K562 (cell line): ENCODE data around the gene PTPRU. TPM values are rescaled to one million over a fixed set of nuclear protein-coding genes. Genes with fewer than 3 reads are reported as not detected.
A peak's percentile ranks its signal among the peaks of the same experiment; 100 is the strongest.

ENCODE experiments used
- ATAC-seq: fragments of 200-7000 bp; cut with Tn5 transposase; 3 replicates; pipeline ENCODE4 v1.9.1; 2020; ENCODE audit warnings: moderate library complexity
- BruUV-seq: library from RNA; stranded (reverse); fragments of 400-500 nt; replicated peaks from 2 replicates; lab custom pipeline; 2021; lab: Mats Ljungman, UMichigan
- CTCF ChIA-PET: fragments of 300-600 bp; formaldehyde crosslinking; extraction: SDS; loops from one replicate; lab custom pipeline; 2021; ENCODE audit warnings: low intra/inter-chr PET ratio; lab: Yijun Ruan, JAX
- POLR2A ChIA-PET: fragments of 300-600, 350-650 bp; sonication (Branson Sonifier 250); formaldehyde crosslinking; extraction: SDS; loops from one replicate; lab custom pipeline; 2021; ENCODE audit warnings: antibody characterized with exemption, inconsistent platforms; lab: Yijun Ruan, JAX
- DNase-seq, 4 experiments: peaks; one replicate each; pipeline versions ENCODE4 v3.0.0 to v3.0.0-alpha.2; 2011 to 2018; ENCODE audit warnings: low spot score in 3 of 4, mixed read lengths in 3 of 4; ENCODE audit errors: extremely low read depth in 1 of 4
- FAIRE-seq: peaks from 2 replicates; lab custom pipeline; 2011; peaks lifted over from hg19 to GRCh38; lab: Jason Lieb, UNC
- H2AFZ ChIP-seq: 2 replicates; pipeline ENCODE4 v1.6.0; 2011; ENCODE audit warnings: low read depth, low read length, control low read depth, inconsistent platforms
- H3K27ac ChIP-seq: fragments of 200-600 bp; 3 replicates; pipeline ENCODE4 v1.8.0; 2011; ENCODE audit warnings: low read depth, mild to moderate bottlenecking, control low read depth, inconsistent platforms, low read length, moderate library complexity, mixed read lengths; ENCODE audit errors: extremely low read depth
- H3K27me3 ChIP-seq, 2 experiments: fragments of 300-600 bp in 1 of 2; 2 replicates in 1 of 2; 3 replicates in 1 of 2; pipeline versions ENCODE4 v1.6.0 to v1.8.0; 2011; ENCODE audit warnings: inconsistent platforms in 2 of 2, low read length in 2 of 2, mild to moderate bottlenecking in 1 of 2, mixed read lengths in 1 of 2, moderate library complexity in 1 of 2; ENCODE audit not compliant: control insufficient read depth in 2 of 2, insufficient read depth in 2 of 2
- H3K36me3 ChIP-seq: fragments of 300-600 bp; 3 replicates; pipeline ENCODE4 v1.8.0; 2011; ENCODE audit warnings: mild to moderate bottlenecking, low read length, inconsistent platforms; ENCODE audit not compliant: control insufficient read depth, insufficient read depth
- H3K4me1 ChIP-seq, 2 experiments: fragments of 200-600 bp in 1 of 2; replicated peaks in 1 of 2; 2 replicates in 1 of 2; 3 replicates in 1 of 2; pipeline versions ENCODE4 v1.5.1 to v1.8.0; 2011; ENCODE audit warnings: inconsistent platforms in 2 of 2, low read length in 2 of 2, mild to moderate bottlenecking in 1 of 2, mixed read lengths in 1 of 2, moderate library complexity in 1 of 2; ENCODE audit not compliant: control insufficient read depth in 2 of 2, insufficient read depth in 2 of 2
- H3K4me2 ChIP-seq: 2 replicates; pipeline ENCODE4 v1.6.1; 2011; ENCODE audit warnings: low read length, control low read depth, inconsistent platforms, mixed read lengths; ENCODE audit not compliant: insufficient read depth
- H3K4me3 ChIP-seq: fragments of 200-600 bp; sonication (generic), shearing (Covaris generic); 2 replicates; pipeline ENCODE4 v1.5.1; 2016; ENCODE audit warnings: control low read depth, inconsistent platforms
- H3K79me2 ChIP-seq: fragments of 200-600 bp; 3 replicates; pipeline ENCODE4 v1.8.0; 2011; ENCODE audit warnings: low read length, inconsistent platforms; ENCODE audit not compliant: control insufficient read depth, insufficient read depth
- H3K9ac ChIP-seq, 2 experiments: 2 replicates each; pipeline versions ENCODE4 v1.6.0 to v1.6.1; 2011; ENCODE audit warnings: low read depth in 2 of 2, low read length in 2 of 2, control low read depth in 1 of 2, inconsistent platforms in 1 of 2, mild to moderate bottlenecking in 1 of 2, mixed read lengths in 1 of 2; ENCODE audit not compliant: insufficient read depth in 1 of 2
- H3K9me1 ChIP-seq: one replicate; pipeline ENCODE4 v1.6.0; 2011; ENCODE audit warnings: inconsistent platforms, mild to moderate bottlenecking, low read length, moderate library complexity; ENCODE audit not compliant: control insufficient read depth, insufficient read depth
- H3K9me3 ChIP-seq: replicated peaks from 2 replicates; pipeline ENCODE4 v1.5.1; 2011; ENCODE audit warnings: low read depth, low read length, inconsistent platforms; ENCODE audit not compliant: control insufficient read depth, insufficient read depth
- H4K20me1 ChIP-seq: replicated peaks from 2 replicates; pipeline ENCODE4 v1.6.1; 2011; ENCODE audit warnings: low read length, inconsistent platforms, mixed read lengths; ENCODE audit not compliant: control insufficient read depth, insufficient read depth
- ATF7 ChIP-seq: fragments of 450-650 bp; IDR thresholded peaks from 2 replicates; pipeline ENCODE4 v1.7.1; 2014; ENCODE audit warnings: mild to moderate bottlenecking, moderate library complexity
- DPF2 ChIP-seq: fragments of 450-650 bp; IDR thresholded peaks from 2 replicates; pipeline ENCODE4 v1.6.1; 2016
- EGR1 ChIP-seq: fragments of 450-650 bp; conservative IDR thresholded peaks from 2 replicates; pipeline ENCODE4 v1.6.1; 2017; ENCODE audit warnings: mild to moderate bottlenecking
- HDGF ChIP-seq: fragments of 450-650 bp; IDR thresholded peaks from 2 replicates; pipeline ENCODE4 v1.6.1; 2016
- JUND ChIP-seq, 2 experiments: IDR thresholded peaks; 2 replicates in 1 of 2; 3 replicates in 1 of 2; pipeline ENCODE4 v1.6.1; 2011; ENCODE audit warnings: borderline replicate concordance in 2 of 2, low read depth in 2 of 2, low read length in 2 of 2, improper control_type of control experiment in 1 of 2, missing biosample characterization in 1 of 2, missing genetic modification characterization in 1 of 2, missing genetic modification reagents in 1 of 2
- PCBP2 ChIP-seq: fragments of 200-400 bp; formaldehyde crosslinking; IDR thresholded peaks from 2 replicates; pipeline ENCODE4 v1.6.1; 2018; ENCODE audit warnings: low read length, low read depth, mild to moderate bottlenecking, moderate library complexity; ENCODE audit not compliant: poor library complexity, severe bottlenecking
- POLR3A ChIP-seq: IDR thresholded peaks from 2 replicates; pipeline ENCODE4 v1.6.1; 2011; ENCODE audit warnings: borderline replicate concordance, mild to moderate bottlenecking, moderate library complexity; ENCODE audit not compliant: insufficient read length, insufficient read depth; ENCODE audit errors: extremely low read depth
- PRPF4 ChIP-seq: fragments of 200-400 bp; formaldehyde crosslinking; IDR thresholded peaks from one replicate; pipeline ENCODE4 v1.6.1; 2017; ENCODE audit warnings: low read length, low read depth, mild to moderate bottlenecking; ENCODE audit not compliant: insufficient read depth, poor library complexity, severe bottlenecking
- SMAD4 ChIP-seq: fragments of 250-450 bp; sonication (Bioruptor Pico); conservative IDR thresholded peaks from 2 replicates; pipeline ENCODE4 v1.8.0; 2021; ENCODE audit warnings: inconsistent platforms, mild to moderate bottlenecking, moderate library complexity
- SMARCA5 ChIP-seq: fragments of 450-650 bp; IDR thresholded peaks from 2 replicates; pipeline ENCODE4 v1.6.1; 2016
- ZNF23 ChIP-seq: fragments of 250-450 bp; sonication (Bioruptor Pico); IDR thresholded peaks from 2 replicates; pipeline ENCODE4 v1.4.0; 2020; ENCODE audit warnings: mild to moderate bottlenecking
- ZNF408 ChIP-seq: fragments of 250-450 bp; sonication (Bioruptor Pico); IDR thresholded peaks from 2 replicates; pipeline ENCODE4 v1.4.0; 2020; ENCODE audit warnings: low read depth, mild to moderate bottlenecking, moderate library complexity
- WGBS: fragments of 100-300 bp; shearing (Covaris generic); methylation state at CpG from one replicate; pipeline ENCODE4 v1.1.6; 2016; ENCODE audit warnings: low coverage, mixed read lengths; ENCODE audit not compliant: insufficient coverage; ENCODE audit errors: missing lambda C conversion rate; 5-methylcytosine and 5-hydroxymethylcytosine counted together
- in situ Hi-C: fragments of 300-500 bp; cut with MboI; formaldehyde crosslinking; loops from 4 replicates; pipeline ENCODE4 v1.15.0; 2018; ENCODE audit warnings: inconsistent platforms, mixed read lengths
- intact Hi-C: fragments of 100-400 bp; cut with micrococcal nuclease; formaldehyde crosslinking; loops from 2 replicates; pipeline ENCODE4 v1.14.2; 2022
- polyA plus RNA-seq, 8 experiments: library from polyadenylated mRNA; depleted of rRNA in 4 of 8; stranded (reverse) in 5 of 8; unstranded in 3 of 8; fragments of >200 nt; fragmentation: Nextera tagmentation in 2 of 8; fragmentation: Illumina TruSeq in 1 of 8; extraction: Ambion mirVana in 2 of 8; extraction: Trizol in 1 of 8; gene quantifications; 2 replicates each; pipeline versions ENCODE4 v1.2.1 to v1.2.3, GENCODE V29; 2011 to 2014; ENCODE audit warnings: inconsistent platforms in 1 of 8, missing spikeins in 1 of 8
- total RNA-seq, 7 experiments: library from RNA; depleted of rRNA in 6 of 7; stranded (reverse); fragments of >200 nt in 6 of 7; fragmentation: Illumina TruSeq in 2 of 7; extraction: Trizol in 2 of 7; gene quantifications; 2 replicates each; pipeline versions ENCODE4 v1.2.1 to v1.2.3, GENCODE V29; 2011 to 2021; ENCODE audit warnings: low replicate concordance in 1 of 7
- TF ChIP-seq, protein P1 (sequence below), 3 experiments: IDR thresholded peaks in 2 of 3; conservative IDR thresholded peaks in 1 of 3; 2 replicates each; pipeline ENCODE4 v1.5.1; 2011 to 2012; ENCODE audit warnings: low read length in 3 of 3, mild to moderate bottlenecking in 3 of 3, control low read depth in 2 of 3, improper control_type of control experiment in 1 of 3, inconsistent platforms in 1 of 3, low read depth in 1 of 3, mixed read lengths in 1 of 3, moderate library complexity in 1 of 3; ENCODE audit not compliant: insufficient read depth in 2 of 3
- TF ChIP-seq, protein P2 (sequence below), 2 experiments: fragments of 450-650 bp in 1 of 2; sonication (generic) in 1 of 2; formaldehyde crosslinking in 1 of 2; IDR thresholded peaks in 1 of 2; conservative IDR thresholded peaks in 1 of 2; 2 replicates each; pipeline versions ENCODE4 v1.6.1 to v1.8.1; 2016 to 2023; ENCODE audit warnings: mild to moderate bottlenecking in 2 of 2, moderate library complexity in 2 of 2, inconsistent platforms in 1 of 2, missing genetic modification reagents in 1 of 2
- TF ChIP-seq, protein P3 (sequence below): fragments of 200-800 bp; sonication (Bioruptor generic); IDR thresholded peaks from 2 replicates; pipeline ENCODE4 v1.6.1; 2017; ENCODE audit warnings: missing genetic modification characterization, missing compliant biosample characterization

The PTPRU gene
- total and polyA plus RNA-seq, 9 of the 15 experiments (the other 6 are each of a cell fraction or from before 2014, with no cell fraction given) = 0.01 to 2.9 (median 1.0) TPM

DNA sequence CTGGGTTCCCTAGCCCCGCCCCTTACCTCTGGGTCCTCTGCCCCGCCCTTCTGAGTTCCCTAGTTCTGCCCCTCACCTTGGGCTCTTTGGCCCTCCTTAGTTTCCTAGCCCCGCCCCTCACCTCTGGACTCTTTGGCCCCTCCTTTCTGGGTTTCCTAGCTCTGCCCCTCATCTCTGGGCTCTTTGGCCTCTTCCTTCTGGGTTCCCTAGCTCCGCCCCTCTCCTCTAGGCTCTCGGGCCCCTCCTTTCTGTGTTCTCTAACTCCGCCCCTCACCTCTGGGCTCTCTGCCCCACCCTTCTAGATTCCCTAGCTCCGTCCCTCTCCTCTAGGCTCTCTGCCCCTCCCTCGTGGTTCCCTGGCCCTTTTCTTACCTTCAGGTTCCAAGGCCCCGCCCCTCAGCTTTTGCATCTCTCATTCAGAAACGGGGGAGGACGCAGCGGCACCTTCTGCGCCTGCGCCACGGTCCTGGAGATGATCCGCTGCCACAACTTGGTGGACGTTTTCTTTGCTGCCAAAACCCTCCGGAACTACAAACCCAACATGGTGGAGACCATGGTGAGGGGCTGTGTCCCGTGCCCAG lies 88.5 kb downstream of the PTPRU start:
- no peaks in the 10 kb centered on the region for H3K79me2 ChIP-seq
- H3K4me3 ChIP-seq = peak overlapping the region; percentile 2; the same call in 1 of the 2 replicates
- DNase-seq (peak; percentile 93 to 96 (median 95)), ATAC-seq (peak; percentile 99), FAIRE-seq (peak; percentile 100)
- no peaks in the 10 kb centered on the region for H3K9me1 ChIP-seq
- peak overlapping the region; percentile 89 for H2AFZ ChIP-seq
- ChIA-PET POLR2A (interaction anchor here (0.6 to 1.2 kb wide), 7 partner anchors 10 to 475 kb away, joined by 3 to 6 read pairs (median 3); no protein-coding TSS in a partner anchor), CTCF (no interaction called here)
- H3K9me3 ChIP-seq = no peaks in the 10 kb centered on the region
- peaks cover 5 to 25% of the 10 kb centered on the region in 2 experiments; a peak in 4 of 5 replicates for H3K4me1 ChIP-seq
- WGBS = 4% methylated on average over 19 of the region's 19 CpGs
- no peaks in the 10 kb centered on the region for H3K36me3 ChIP-seq
- H3K27me3 ChIP-seq = peaks cover 0 to 27% of the 10 kb centered on the region in 2 experiments; a peak in 3 of 5 replicates
- no TSS peak for BruUV-seq
- H3K27ac ChIP-seq = no peak overlapping the region
- intact Hi-C loops = no loop called here
- in situ Hi-C loops = no loop called here
- peak overlapping the region; percentile 18 to 46; a peak in 3 of 4 replicates for H3K9ac ChIP-seq
- H4K20me1 ChIP-seq = peaks cover 13% of the 10 kb centered on the region
- peak overlapping the region; percentile 73 for H3K4me2 ChIP-seq
- TF ChIP-seq EGR1 = peak; percentile 33; the same call in 1 of the 2 replicates
- peak; percentile 51; the same call in 1 of the 2 replicates for TF ChIP-seq ATF7
- TF ChIP-seq, protein P1, sequence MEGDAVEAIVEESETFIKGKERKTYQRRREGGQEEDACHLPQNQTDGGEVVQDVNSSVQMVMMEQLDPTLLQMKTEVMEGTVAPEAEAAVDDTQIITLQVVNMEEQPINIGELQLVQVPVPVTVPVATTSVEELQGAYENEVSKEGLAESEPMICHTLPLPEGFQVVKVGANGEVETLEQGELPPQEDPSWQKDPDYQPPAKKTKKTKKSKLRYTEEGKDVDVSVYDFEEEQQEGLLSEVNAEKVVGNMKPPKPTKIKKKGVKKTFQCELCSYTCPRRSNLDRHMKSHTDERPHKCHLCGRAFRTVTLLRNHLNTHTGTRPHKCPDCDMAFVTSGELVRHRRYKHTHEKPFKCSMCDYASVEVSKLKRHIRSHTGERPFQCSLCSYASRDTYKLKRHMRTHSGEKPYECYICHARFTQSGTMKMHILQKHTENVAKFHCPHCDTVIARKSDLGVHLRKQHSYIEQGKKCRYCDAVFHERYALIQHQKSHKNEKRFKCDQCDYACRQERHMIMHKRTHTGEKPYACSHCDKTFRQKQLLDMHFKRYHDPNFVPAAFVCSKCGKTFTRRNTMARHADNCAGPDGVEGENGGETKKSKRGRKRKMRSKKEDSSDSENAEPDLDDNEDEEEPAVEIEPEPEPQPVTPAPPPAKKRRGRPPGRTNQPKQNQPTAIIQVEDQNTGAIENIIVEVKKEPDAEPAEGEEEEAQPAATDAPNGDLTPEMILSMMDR (IDR thresholded peaks at IDR 0.05 in 2 of 3, conservative IDR thresholded peaks at IDR 0.05 in 1 of 3; ENCODE audit: insufficient read depth in 2 of 3, low read depth in 1 of 3, low read length in 3 of 3) = peak in 1 of 3 experiments; percentile 5; a peak in 1 of 6 replicates
- TF ChIP-seq, protein P2, sequence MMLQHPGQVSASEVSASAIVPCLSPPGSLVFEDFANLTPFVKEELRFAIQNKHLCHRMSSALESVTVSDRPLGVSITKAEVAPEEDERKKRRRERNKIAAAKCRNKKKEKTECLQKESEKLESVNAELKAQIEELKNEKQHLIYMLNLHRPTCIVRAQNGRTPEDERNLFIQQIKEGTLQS (IDR thresholded peaks at IDR 0.05) = no peak
- TF ChIP-seq, protein P2 (CRISPR knock-in tag; conservative IDR thresholded peaks at IDR 0.05) = no peak
- TF ChIP-seq SMARCA5 = no peak
- TF ChIP-seq, protein P3, sequence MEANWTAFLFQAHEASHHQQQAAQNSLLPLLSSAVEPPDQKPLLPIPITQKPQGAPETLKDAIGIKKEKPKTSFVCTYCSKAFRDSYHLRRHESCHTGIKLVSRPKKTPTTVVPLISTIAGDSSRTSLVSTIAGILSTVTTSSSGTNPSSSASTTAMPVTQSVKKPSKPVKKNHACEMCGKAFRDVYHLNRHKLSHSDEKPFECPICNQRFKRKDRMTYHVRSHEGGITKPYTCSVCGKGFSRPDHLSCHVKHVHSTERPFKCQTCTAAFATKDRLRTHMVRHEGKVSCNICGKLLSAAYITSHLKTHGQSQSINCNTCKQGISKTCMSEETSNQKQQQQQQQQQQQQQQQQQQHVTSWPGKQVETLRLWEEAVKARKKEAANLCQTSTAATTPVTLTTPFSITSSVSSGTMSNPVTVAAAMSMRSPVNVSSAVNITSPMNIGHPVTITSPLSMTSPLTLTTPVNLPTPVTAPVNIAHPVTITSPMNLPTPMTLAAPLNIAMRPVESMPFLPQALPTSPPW = peak; percentile 76
- TF ChIP-seq PRPF4 = no peak
- TF ChIP-seq SMAD4 (CRISPR knock-in tag) = 0 out of 2 replicates have a peak, but pooled peaks have one; percentile 31
- TF ChIP-seq HDGF = 0 out of 2 replicates have a peak, but pooled peaks have one; percentile 68
- TF ChIP-seq JUND (IDR thresholded peaks at IDR 0.05; ENCODE audit: borderline replicate concordance, low read depth, low read length) = 0 out of 2 replicates have a peak, but pooled peaks have one; percentile 21
- TF ChIP-seq JUND (tag; IDR thresholded peaks at IDR 0.05; ENCODE audit: borderline replicate concordance, low read depth, low read length) = no peak; the same call in 2 of the 3 replicates
- TF ChIP-seq PCBP2 = no peak
- peak; percentile 30; the same call in 1 of the 2 replicates for TF ChIP-seq DPF2
- TF ChIP-seq POLR3A = no peak
- no peak for TF ChIP-seq ZNF408 (CRISPR knock-in tag)
- no peak for TF ChIP-seq ZNF23 (CRISPR knock-in tag)
